Calu3 (cell line): ENCODE data around the gene NDE1. TPM values are rescaled to one million over a fixed set of nuclear protein-coding genes. Genes with fewer than 3 reads are reported as not detected.

Source experiments
- BruUV-seq: library from RNA; stranded (reverse); fragments of 400-500 nt; replicated peaks from 2 replicates; lab custom pipeline; 2021; lab: Mats Ljungman, UMichigan
- CTCF ChIA-PET: fragments of 300-600 bp; sonication (Branson Sonifier 250); formaldehyde crosslinking; loops from one replicate; lab custom pipeline; 2022; ENCODE audit warnings: antibody characterized with exemption; lab: Charles Lee
- DNase-seq: peaks from one replicate; pipeline ENCODE4 v3.0.0; 2022
- H3K27ac Mint-ChIP-seq: one replicate; pipeline ENCODE4 v1.8.0; 2022; ENCODE audit warnings: mixed read lengths; ENCODE audit not compliant: unreplicated experiment
- H3K27me3 Mint-ChIP-seq: one replicate; pipeline ENCODE4 v1.8.0; 2022; ENCODE audit warnings: mixed read lengths; ENCODE audit not compliant: unreplicated experiment
- H3K36me3 Mint-ChIP-seq: one replicate; pipeline ENCODE4 v1.8.0; 2022; ENCODE audit warnings: mild to moderate bottlenecking, moderate library complexity, mixed read lengths; ENCODE audit not compliant: insufficient read depth, unreplicated experiment
- H3K4me1 Mint-ChIP-seq: one replicate; pipeline ENCODE4 v1.8.0; 2022; ENCODE audit warnings: mild to moderate bottlenecking, low read depth, mixed read lengths; ENCODE audit not compliant: unreplicated experiment
- H3K4me3 Mint-ChIP-seq: one replicate; pipeline ENCODE4 v1.8.0; 2022; ENCODE audit warnings: mild to moderate bottlenecking, low read depth, moderate library complexity, mixed read lengths; ENCODE audit not compliant: unreplicated experiment
- H3K9me3 Mint-ChIP-seq: one replicate; pipeline ENCODE4 v1.8.0; 2022; ENCODE audit warnings: low read depth, mixed read lengths; ENCODE audit not compliant: unreplicated experiment
- intact Hi-C: fragments of 100-400 bp; cut with micrococcal nuclease; formaldehyde crosslinking; loops from one replicate; pipeline ENCODE4 v1.10.0; 2022; ENCODE audit not compliant: unreplicated experiment
- total RNA-seq: library from RNA; stranded (reverse); gene quantifications from 2 replicates; pipeline ENCODE4 v1.2.3, GENCODE V29; 2022
- TF ChIP-seq, protein P1 (sequence below): fragments of 200-600 bp; IDR thresholded peaks from one replicate; pipeline ENCODE4 v1.8.0; 2022; ENCODE audit warnings: antibody characterized with exemption; ENCODE audit not compliant: unreplicated experiment

The NDE1 gene
- total RNA-seq, 1 experiment from 2014 or later, result 71.1 TPM

DNA sequence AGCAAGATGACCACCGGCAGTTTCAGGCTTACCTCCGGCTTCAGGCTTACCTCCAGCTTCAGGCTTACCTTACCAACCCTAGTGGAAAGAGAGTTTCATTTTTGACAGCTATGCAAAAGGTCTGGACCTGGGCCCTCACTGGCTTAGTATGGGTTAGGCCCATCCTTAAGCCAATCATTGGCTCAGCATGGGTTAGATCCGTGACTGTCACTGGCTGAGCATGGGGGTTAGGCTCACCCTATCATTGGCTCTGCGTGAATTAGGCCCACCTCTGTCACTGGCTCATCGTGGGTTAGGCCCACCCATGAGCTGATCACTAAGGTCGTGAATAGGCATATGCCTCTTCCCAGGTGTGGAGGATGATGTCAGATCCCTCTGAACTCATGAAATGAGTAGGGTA lies 8.1 kb downstream of the NDE1 start:
- no peaks in the 10 kb centered on the region for H3K27me3 Mint-ChIP-seq
- H3K27ac Mint-ChIP-seq, result no peak overlapping the region
- BruUV-seq, result no TSS peak
- no peaks in the 10 kb centered on the region for H3K4me1 Mint-ChIP-seq
- CTCF ChIA-PET, result no interaction called here
- DNase-seq, result no peak
- TF ChIP-seq, protein P1, sequence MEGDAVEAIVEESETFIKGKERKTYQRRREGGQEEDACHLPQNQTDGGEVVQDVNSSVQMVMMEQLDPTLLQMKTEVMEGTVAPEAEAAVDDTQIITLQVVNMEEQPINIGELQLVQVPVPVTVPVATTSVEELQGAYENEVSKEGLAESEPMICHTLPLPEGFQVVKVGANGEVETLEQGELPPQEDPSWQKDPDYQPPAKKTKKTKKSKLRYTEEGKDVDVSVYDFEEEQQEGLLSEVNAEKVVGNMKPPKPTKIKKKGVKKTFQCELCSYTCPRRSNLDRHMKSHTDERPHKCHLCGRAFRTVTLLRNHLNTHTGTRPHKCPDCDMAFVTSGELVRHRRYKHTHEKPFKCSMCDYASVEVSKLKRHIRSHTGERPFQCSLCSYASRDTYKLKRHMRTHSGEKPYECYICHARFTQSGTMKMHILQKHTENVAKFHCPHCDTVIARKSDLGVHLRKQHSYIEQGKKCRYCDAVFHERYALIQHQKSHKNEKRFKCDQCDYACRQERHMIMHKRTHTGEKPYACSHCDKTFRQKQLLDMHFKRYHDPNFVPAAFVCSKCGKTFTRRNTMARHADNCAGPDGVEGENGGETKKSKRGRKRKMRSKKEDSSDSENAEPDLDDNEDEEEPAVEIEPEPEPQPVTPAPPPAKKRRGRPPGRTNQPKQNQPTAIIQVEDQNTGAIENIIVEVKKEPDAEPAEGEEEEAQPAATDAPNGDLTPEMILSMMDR, result no peak
- intact Hi-C loops, result no loop called here
- H3K36me3 Mint-ChIP-seq, result peaks cover 9% of the 10 kb centered on the region
- H3K4me3 Mint-ChIP-seq, result no peak overlapping the region
- no peaks in the 10 kb centered on the region for H3K9me3 Mint-ChIP-seq

DNA sequence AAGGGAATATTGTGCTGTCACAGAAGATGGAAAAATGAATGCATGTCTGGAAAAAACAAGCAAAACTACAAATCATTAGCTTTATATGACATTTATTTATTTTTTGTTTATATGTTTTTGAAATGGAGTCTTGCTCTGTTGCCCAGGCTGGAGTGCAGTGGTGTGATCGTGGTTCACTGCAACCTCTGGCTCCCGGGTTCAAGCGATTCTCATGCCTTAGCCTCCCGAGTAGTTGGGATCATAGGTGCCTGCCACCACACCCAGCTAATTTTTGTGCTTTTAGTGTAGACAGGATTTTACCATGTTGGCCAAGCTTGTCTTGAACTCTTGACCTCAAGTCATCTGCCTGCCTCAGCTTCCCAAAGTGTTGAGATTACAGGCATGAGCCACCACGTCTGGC lies 8.5 kb downstream of the NDE1 start:
- H3K27ac Mint-ChIP-seq, result no peak overlapping the region

DNA sequence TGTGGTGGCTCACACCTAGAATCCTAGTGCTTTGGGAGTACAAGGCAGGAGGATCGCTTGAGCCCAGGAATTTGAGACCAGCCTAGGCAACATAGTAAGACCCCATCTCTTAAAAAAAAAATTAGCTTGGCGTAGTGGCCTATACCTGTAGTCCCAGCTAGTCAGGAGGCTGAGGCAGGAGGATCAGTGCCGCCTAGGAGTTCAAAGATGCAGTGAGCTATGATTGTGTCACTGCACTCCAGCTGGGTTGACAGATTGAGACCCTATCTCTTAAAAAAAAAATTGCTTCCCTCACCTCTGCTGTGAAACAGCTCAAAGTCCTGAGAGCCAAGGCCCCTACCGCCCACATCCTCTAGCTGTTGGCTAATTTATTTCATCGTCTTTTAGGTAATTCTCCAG lies 10.2 kb downstream of the NDE1 start:
- Mint-ChIP-seq H3K27ac (no peak overlapping the region), H3K27me3 (no peaks in the 10 kb centered on the region), H3K4me1 (no peaks in the 10 kb centered on the region), H3K9me3 (no peaks in the 10 kb centered on the region), H3K4me3 (no peak overlapping the region), H3K36me3 (peaks cover 14% of the 10 kb centered on the region)
- BruUV-seq, result no TSS peak
- TF ChIP-seq, protein P1, result no peak
- CTCF ChIA-PET, result no interaction called here
- intact Hi-C loops, result no loop called here
- no peak for DNase-seq

More for the DNA sequence above, 8.5 kb downstream of the NDE1 start:
- no peaks in the 10 kb centered on the region for H3K4me1 Mint-ChIP-seq
- no peak for DNase-seq
- H3K36me3 Mint-ChIP-seq, result peaks cover 13% of the 10 kb centered on the region
- H3K9me3 Mint-ChIP-seq, result no peaks in the 10 kb centered on the region
- TF ChIP-seq, protein P1, result no peak
- intact Hi-C loops, result no loop called here
- H3K4me3 Mint-ChIP-seq, result no peak overlapping the region
- no peaks in the 10 kb centered on the region for H3K27me3 Mint-ChIP-seq
- CTCF ChIA-PET, result no interaction called here
- no TSS peak for BruUV-seq

DNA sequence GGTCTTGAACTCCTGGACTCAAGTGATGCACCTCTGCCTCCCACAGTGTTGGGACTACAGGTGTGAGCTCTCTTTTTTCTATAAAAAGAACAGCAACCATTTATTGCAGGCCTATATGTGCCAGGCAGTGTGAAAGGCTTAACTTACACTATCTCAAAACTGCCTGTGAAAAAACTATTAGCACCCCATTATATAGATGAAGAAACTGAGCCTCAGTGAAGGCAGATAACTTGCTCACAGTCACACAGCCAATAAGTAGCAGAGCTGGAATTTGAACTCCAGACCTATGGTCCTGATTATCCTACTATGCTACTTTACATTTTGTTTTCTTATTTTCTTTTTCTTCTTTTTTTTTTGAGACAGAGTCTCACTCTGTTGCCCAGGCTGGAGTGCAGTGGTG lies 15.1 kb downstream of the NDE1 start:
- no peak overlapping the region for H3K27ac Mint-ChIP-seq
- H3K4me3 Mint-ChIP-seq, result no peak overlapping the region
- intact Hi-C loops, result no loop called here
- H3K4me1 Mint-ChIP-seq, result no peaks in the 10 kb centered on the region
- no peaks in the 10 kb centered on the region for H3K9me3 Mint-ChIP-seq
- no peaks in the 10 kb centered on the region for H3K27me3 Mint-ChIP-seq
- H3K36me3 Mint-ChIP-seq, result peaks cover 50% of the 10 kb centered on the region
- CTCF ChIA-PET, result interaction anchor here (0.7 to 0.8 kb wide), 2 partner anchors 20 to 43 kb away, joined by 3 to 4 read pairs; no protein-coding TSS in a partner anchor
- TF ChIP-seq, protein P1, result no peak
- DNase-seq, result no peak
- no TSS peak for BruUV-seq
